ENCODE measurements around the gene ERBB2.
"Not testable (repeated sequence)": the region's sequence is repeated elsewhere in the genome, so short reads cannot be mapped to it uniquely, and the experiment has no call there.

ERBB2 gene

GRCh38 chr17:39730095-39730921 lies 30.4 kb downstream of the ERBB2 start, which contains the start of gene MIEN1:
MIEN1 (minus strand) TSS chr17:39730532; CDS start chr17:39730495, 37 bp downstream.
- DNase-seq = peak; percentile 91

GRCh38 chr17:39732586-39732985 lies 32.7 kb downstream of the ERBB2 start:
- DNase-seq = no peak

- no peak for DNase-seq
Measured at GRCh38 chr17:39735882-39736281, 36.0 kb downstream of the ERBB2 start.

GRCh38 chr17:39736319-39737165 lies 36.7 kb downstream of the ERBB2 start:
- no peak for DNase-seq

GRCh38 chr17:39737206-39737759 lies 37.4 kb downstream of the ERBB2 start:
- DNase-seq = no peak

GRCh38 chr17:39737760-39738567 lies 38.1 kb downstream of the ERBB2 start, which contains the start of gene GRB7:
GRB7 (plus strand) TSS chr17:39737938; CDS start chr17:39742302, 4,364 bp downstream.
- DNase-seq = no peak

- DNase-seq = no peak
Measured at GRCh38 chr17:39738568-39738901, 38.7 kb downstream of the ERBB2 start.

GRCh38 chr17:39738983-39739884 lies 39.4 kb downstream of the ERBB2 start:
- DNase-seq = no peak

GRCh38 chr17:39739885-39740356 lies 40.1 kb downstream of the ERBB2 start:
- no peak for DNase-seq

- DNase-seq = peak; percentile 50
Measured at GRCh38 chr17:39740357-39741111, 40.7 kb downstream of the ERBB2 start.

- DNase-seq = no peak
Measured at GRCh38 chr17:39742126-39742855, 42.4 kb downstream of the ERBB2 start.

- DNase-seq = no peak
Measured at GRCh38 chr17:39742856-39743436, 43.1 kb downstream of the ERBB2 start.

- DNase-seq = no peak
Measured at GRCh38 chr17:39744075-39744835, 44.4 kb downstream of the ERBB2 start.

- DNase-seq = no peak
Measured at GRCh38 chr17:39744836-39745215, 45.0 kb downstream of the ERBB2 start.

- no peak for DNase-seq
Measured at GRCh38 chr17:39745335-39746144, 45.7 kb downstream of the ERBB2 start.

GRCh38 chr17:39746145-39746461 lies 46.2 kb downstream of the ERBB2 start:
- DNase-seq = no peak

GRCh38 chr17:39747745-39748144 lies 47.9 kb downstream of the ERBB2 start:
- DNase-seq = no peak

- not testable (repeated sequence) for DNase-seq
Measured at GRCh38 chr17:39748444-39749034, 48.7 kb downstream of the ERBB2 start.
